Measurements from ENCODE around the gene GSG1L.

GSG1L gene

DNA sequence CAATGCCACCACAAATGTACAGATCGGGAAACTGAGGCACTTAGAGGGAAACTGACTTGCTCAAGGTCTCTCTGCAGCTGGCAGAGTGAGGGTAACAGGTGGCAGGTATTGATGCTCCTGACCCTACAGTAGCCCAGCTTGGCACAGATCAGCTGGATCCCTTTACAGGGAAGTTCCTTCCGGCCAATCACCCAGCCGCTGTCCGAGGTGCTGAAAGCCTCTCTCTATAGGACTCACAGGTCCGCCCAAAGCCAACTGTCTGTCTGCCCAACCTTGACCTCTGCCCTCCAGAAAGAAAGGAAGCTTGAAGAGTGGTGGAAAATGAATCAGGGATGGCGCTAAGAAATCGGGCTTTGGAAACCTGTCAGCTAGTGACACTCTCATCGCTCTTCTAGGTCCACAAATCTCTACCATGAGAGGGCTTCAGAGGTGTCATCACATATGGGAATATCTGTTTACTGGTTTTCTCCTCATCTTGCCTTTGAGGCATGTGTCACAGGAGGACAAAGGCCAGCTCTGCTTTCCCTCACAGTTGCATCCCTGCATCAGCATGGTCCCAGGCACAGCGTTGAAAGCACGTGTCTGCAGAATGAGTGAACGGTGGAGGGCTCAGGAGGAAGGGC lies 267.4 kb downstream of the GSG1L start:
- peaks cover 0 to 8% (median 0%) of the 10 kb centered on the region in 11 experiments; a peak in 3 of 22 replicates for H4K20me1 ChIP-seq
- H3K4me2 ChIP-seq: no peak overlapping the region
- no peaks in the 10 kb centered on the region for H3K9me3 ChIP-seq (replicated peaks in 1 of 11)
- H3K4me1 ChIP-seq: peaks cover 0 to 3% (median 0%) of the 10 kb centered on the region in 10 experiments; a peak in 1 of 20 replicates
- TF ChIP-seq Cebpa-rat (IDR thresholded peaks at IDR 0.05): no peak
- H3K36me3 ChIP-seq: no peaks in the 10 kb centered on the region
- no peak overlapping the region for H3K27ac ChIP-seq
- no peak overlapping the region for H3K4me3 ChIP-seq
- no peaks in the 10 kb centered on the region for H3K27me3 ChIP-seq
- no peak overlapping the region for H3K9ac ChIP-seq

- H3K4me3 ChIP-seq: no peak overlapping the region
- H3K27ac ChIP-seq: no peak overlapping the region
- no peak overlapping the region for H3K4me2 ChIP-seq
- H4K20me1 ChIP-seq: peaks cover 0 to 8% (median 0%) of the 10 kb centered on the region in 11 experiments; a peak in 3 of 22 replicates
- no peak overlapping the region for H3K9ac ChIP-seq
- H3K9me3 ChIP-seq (replicated peaks in 1 of 11): no peaks in the 10 kb centered on the region
- no peaks in the 10 kb centered on the region for H3K36me3 ChIP-seq
- H3K4me1 ChIP-seq: no peaks in the 10 kb centered on the region; a peak in 1 of 20 replicates
- no peak for TF ChIP-seq Cebpa-rat (IDR thresholded peaks at IDR 0.05)
- no peaks in the 10 kb centered on the region for H3K27me3 ChIP-seq
Measured at GRCh38 chr16:27793249-27793622, 270.3 kb downstream of the GSG1L start.

GRCh38 chr16:27792486-27793248 lies 270.8 kb downstream of the GSG1L start:
- Histone ChIP-seq H3K36me3 (no peaks in the 10 kb centered on the region), H3K27ac (no peak overlapping the region), H3K9ac (no peak overlapping the region), H4K20me1 (peaks cover 0 to 8% (median 0%) of the 10 kb centered on the region in 11 experiments; a peak in 3 of 22 replicates), H3K9me3 (replicated peaks in 1 of 11) (no peaks in the 10 kb centered on the region), H3K4me2 (no peak overlapping the region), H3K4me3 (no peak overlapping the region), H3K27me3 (no peaks in the 10 kb centered on the region), H3K4me1 (no peaks in the 10 kb centered on the region)
- no peak for TF ChIP-seq Cebpa-rat (IDR thresholded peaks at IDR 0.05)

DNA sequence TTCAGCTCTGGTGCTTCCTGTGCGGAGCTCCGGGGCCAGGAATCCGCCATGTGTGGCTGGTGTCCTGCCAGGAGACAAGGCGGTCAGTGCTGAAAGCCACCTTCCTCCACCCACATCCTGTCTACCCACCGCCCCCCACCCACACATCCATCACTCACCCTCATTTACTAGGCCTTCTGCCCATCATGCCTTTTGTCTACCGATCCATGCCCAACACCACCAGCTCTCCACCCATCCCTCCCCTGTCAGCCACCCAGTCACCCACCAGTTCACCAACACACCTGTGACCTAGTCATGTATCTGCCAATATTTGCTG lies 272.2 kb downstream of the GSG1L start:
- no peak overlapping the region for H3K9ac ChIP-seq
- H3K9me3 ChIP-seq (replicated peaks in 1 of 11): no peaks in the 10 kb centered on the region
- H3K4me1 ChIP-seq: no peaks in the 10 kb centered on the region
- H3K4me2 ChIP-seq: no peak overlapping the region
- TF ChIP-seq Cebpa-rat (IDR thresholded peaks at IDR 0.05): no peak
- no peak overlapping the region for H3K4me3 ChIP-seq
- no peak overlapping the region for H3K27ac ChIP-seq
- no peaks in the 10 kb centered on the region for H3K27me3 ChIP-seq
- H3K36me3 ChIP-seq: no peaks in the 10 kb centered on the region
- peaks cover 0 to 8% (median 0%) of the 10 kb centered on the region in 11 experiments; a peak in 3 of 22 replicates for H4K20me1 ChIP-seq

DNA sequence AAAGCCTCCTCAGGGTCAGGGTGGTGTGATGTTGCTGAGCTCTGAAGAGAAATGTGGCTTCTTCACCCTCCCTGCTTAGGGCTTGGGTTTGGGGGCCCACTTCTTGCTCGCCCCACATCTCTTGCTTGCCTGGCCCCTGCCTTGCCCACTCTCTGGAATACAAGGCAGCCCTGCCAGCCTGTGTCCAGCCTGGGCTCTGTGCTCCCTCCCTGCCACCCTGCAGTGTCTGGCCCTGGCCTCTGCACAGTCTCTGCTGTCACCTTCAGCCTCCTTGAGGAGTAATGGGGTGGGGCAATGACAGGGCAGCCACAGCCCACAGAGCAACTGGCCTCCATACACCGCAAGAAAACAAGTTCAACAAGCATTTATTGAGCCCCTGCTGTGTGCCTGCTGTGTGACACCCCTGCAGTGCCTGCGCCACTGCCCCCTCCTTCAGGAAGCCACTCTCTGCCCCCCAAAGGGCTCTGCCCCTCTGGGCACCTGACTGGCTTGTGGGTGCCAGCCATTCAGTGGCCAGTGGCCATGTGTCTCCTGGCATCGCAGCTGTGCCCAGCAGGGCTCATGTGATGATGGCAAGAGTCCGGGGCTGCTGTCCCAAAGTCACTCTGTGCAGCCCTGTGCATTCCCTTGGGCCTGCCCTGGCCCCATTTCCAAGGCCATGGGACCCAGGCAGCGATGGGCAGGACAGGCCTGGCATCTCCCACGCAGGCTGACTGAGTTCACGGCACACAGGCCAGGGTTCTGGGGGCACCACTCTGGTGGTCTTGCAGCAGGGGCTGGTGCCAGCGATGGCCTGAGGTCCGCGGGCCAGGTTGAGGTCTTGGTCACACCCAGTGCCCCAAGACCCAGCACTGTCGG lies 272.7 kb downstream of the GSG1L start:
- no peak overlapping the region for H3K4me3 ChIP-seq
- H3K4me1 ChIP-seq: no peaks in the 10 kb centered on the region
- H3K9ac ChIP-seq: no peak overlapping the region
- H3K9me3 ChIP-seq (replicated peaks in 1 of 11): no peaks in the 10 kb centered on the region
- H3K27ac ChIP-seq: no peak overlapping the region
- H3K4me2 ChIP-seq: no peak overlapping the region
- no peaks in the 10 kb centered on the region for H3K36me3 ChIP-seq
- no peak for TF ChIP-seq Cebpa-rat (IDR thresholded peaks at IDR 0.05)
- peaks cover 0 to 8% (median 0%) of the 10 kb centered on the region in 11 experiments; a peak in 3 of 22 replicates for H4K20me1 ChIP-seq
- no peaks in the 10 kb centered on the region for H3K27me3 ChIP-seq

DNA sequence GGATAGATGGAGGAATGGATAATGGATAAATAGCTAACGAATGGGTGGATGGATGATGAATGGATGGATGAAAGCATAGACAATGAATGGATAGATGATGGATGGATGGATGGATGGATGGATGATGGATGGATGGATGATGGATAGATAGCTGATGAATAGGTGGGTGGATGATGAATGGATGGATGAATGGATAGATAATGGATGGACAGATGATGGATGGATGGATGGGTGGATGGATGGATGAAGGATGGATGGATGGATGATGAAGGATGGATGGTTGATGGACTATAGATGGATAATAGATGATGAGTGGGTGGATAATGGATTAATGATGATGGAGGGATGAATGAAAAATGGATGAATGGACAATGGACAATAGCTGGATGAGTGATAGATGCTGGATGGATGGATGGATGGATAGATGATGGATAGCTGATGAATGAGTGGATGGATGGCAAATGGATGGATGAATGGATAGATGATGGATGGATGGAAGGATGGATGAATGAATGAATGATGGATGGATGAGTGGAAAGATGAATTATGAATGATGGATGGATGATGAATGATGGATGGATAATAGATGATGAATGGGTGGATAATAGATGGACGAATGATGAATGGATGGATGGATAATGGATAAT lies 273.8 kb downstream of the GSG1L start:
- Histone ChIP-seq H3K4me2 (no peak overlapping the region), H3K4me3 (no peak overlapping the region), H3K9ac (no peak overlapping the region), H3K27ac (no peak overlapping the region), H3K4me1 (no peaks in the 10 kb centered on the region), H3K9me3 (replicated peaks in 1 of 11) (no peaks in the 10 kb centered on the region), H3K27me3 (no peaks in the 10 kb centered on the region), H4K20me1 (peaks cover 0 to under 1% (median 0%) of the 10 kb centered on the region in 11 experiments; a peak in 2 of 22 replicates), H3K36me3 (no peaks in the 10 kb centered on the region)
- TF ChIP-seq Cebpa-rat (IDR thresholded peaks at IDR 0.05): no peak

DNA sequence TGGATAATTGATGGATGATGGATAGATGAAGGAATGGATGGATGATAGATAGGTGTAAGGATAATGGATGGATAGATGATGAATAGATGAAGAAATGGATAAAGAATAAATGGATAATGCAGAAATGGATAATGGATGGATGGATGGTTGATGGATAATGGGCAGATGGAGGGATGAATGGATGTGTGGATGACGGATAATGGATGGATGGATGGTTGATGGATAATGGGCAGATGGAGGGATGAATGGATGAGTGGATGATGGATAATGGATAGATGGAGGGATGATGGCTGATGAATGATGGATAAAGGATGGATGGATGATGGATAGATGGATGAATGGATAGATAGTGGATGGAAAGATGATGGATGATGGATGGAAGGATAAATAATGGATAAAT lies 274.4 kb downstream of the GSG1L start:
- no peak overlapping the region for H3K27ac ChIP-seq
- H4K20me1 ChIP-seq: no peaks in the 10 kb centered on the region; a peak in 1 of 22 replicates
- no peaks in the 10 kb centered on the region for H3K27me3 ChIP-seq
- TF ChIP-seq Cebpa-rat (IDR thresholded peaks at IDR 0.05): no peak
- no peaks in the 10 kb centered on the region for H3K36me3 ChIP-seq
- H3K9me3 ChIP-seq (replicated peaks in 1 of 11): no peaks in the 10 kb centered on the region
- H3K4me3 ChIP-seq: no peak overlapping the region
- H3K4me2 ChIP-seq: no peak overlapping the region
- H3K9ac ChIP-seq: no peak overlapping the region
- H3K4me1 ChIP-seq: no peaks in the 10 kb centered on the region

GRCh38 chr16:27787665-27788064 lies 275.8 kb downstream of the GSG1L start:
- no peak for TF ChIP-seq Cebpa-rat (IDR thresholded peaks at IDR 0.05)
- H3K9me3 ChIP-seq (replicated peaks in 1 of 11): no peaks in the 10 kb centered on the region
- no peaks in the 10 kb centered on the region for H3K36me3 ChIP-seq
- no peaks in the 10 kb centered on the region for H3K4me1 ChIP-seq
- no peaks in the 10 kb centered on the region for H3K27me3 ChIP-seq
- H3K4me2 ChIP-seq: no peak overlapping the region
- peaks cover 0 to 4% (median 0%) of the 10 kb centered on the region in 11 experiments; a peak in 1 of 22 replicates for H4K20me1 ChIP-seq
- H3K4me3 ChIP-seq: no peak overlapping the region
- no peak overlapping the region for H3K9ac ChIP-seq
- no peak overlapping the region for H3K27ac ChIP-seq

Measured in BLaER1 treated with 17β-estradiol and CSF1 and Interleukin-3, amounts not matched to agents 10 nM and 100 nM (cell line).